Middle frontal gyrus (tissue), 1 donor: ENCODE results near the gene MIGA2.

ENCODE experiments used
- DNase-seq: peaks from one replicate; pipeline ENCODE4 v3.0.0-alpha.2; 2015; ENCODE audit warnings: low spot score; ENCODE audit errors: extremely low spot score

The MIGA2 gene

GRCh38 chr9:129113645-129114304 lies 77.3 kb downstream of the MIGA2 start:
- DNase-seq = no peak

GRCh38 chr9:129118799-129119198 lies 82.4 kb downstream of the MIGA2 start:
- DNase-seq = no peak

GRCh38 chr9:129121483-129121882 lies 85.1 kb downstream of the MIGA2 start:
- no peak for DNase-seq
